Activated CD8-positive, alpha-beta memory T cell treated with anti-CD3 and anti-CD28 coated beads, Interleukin-2, amount 50 U/mL, for 1 hour (primary cell): ENCODE results near the gene HDAC10.

Experiments
- DNase-seq: peaks from one replicate; pipeline ENCODE4 v3.0.0-alpha.2; 2020; ENCODE audit errors: extremely low read depth

Gene HDAC10

GRCh38 chr22:50242406-50242949 lies 8.6 kb downstream of the HDAC10 start:
- DNase-seq, result no peak

- no peak for DNase-seq
Observed at GRCh38 chr22:50238755-50239154, 12.3 kb downstream of the HDAC10 start.

GRCh38 chr22:50236731-50237409 lies 14.2 kb downstream of the HDAC10 start:
- no peak for DNase-seq

GRCh38 chr22:50233223-50233622 lies 17.8 kb downstream of the HDAC10 start:
- no peak for DNase-seq

GRCh38 chr22:50232481-50233151 lies 18.4 kb downstream of the HDAC10 start:
- no peak for DNase-seq

GRCh38 chr22:50229370-50229769 lies 21.7 kb downstream of the HDAC10 start:
- no peak for DNase-seq

- DNase-seq, result no peak
Observed at GRCh38 chr22:50228366-50228765, 22.7 kb downstream of the HDAC10 start.

- no peak for DNase-seq
Observed at GRCh38 chr22:50227579-50228215, 23.4 kb downstream of the HDAC10 start.

- DNase-seq, result no peak
Observed at GRCh38 chr22:50226875-50227165, 24.2 kb downstream of the HDAC10 start.

GRCh38 chr22:50226063-50226874 lies 24.8 kb downstream of the HDAC10 start:
- no peak for DNase-seq

GRCh38 chr22:50225200-50225969 lies 25.7 kb downstream of the HDAC10 start:
- no peak for DNase-seq

GRCh38 chr22:50224071-50224470 lies 27.0 kb downstream of the HDAC10 start:
- DNase-seq, result no peak

- no peak for DNase-seq
Observed at GRCh38 chr22:50222508-50222907, 28.6 kb downstream of the HDAC10 start.

GRCh38 chr22:50221410-50222300 lies 29.4 kb downstream of the HDAC10 start:
- no peak for DNase-seq

- no peak for DNase-seq
Observed at GRCh38 chr22:50220603-50221409, 30.3 kb downstream of the HDAC10 start.

- DNase-seq, result no peak
Observed at GRCh38 chr22:50219800-50220602, 31.1 kb downstream of the HDAC10 start.

GRCh38 chr22:50218996-50219727 lies 31.9 kb downstream of the HDAC10 start:
- DNase-seq, result no peak
